ENCODE measurements around the gene ZNF850.
A peak's percentile ranks its signal among the peaks of the same experiment; 100 is the strongest.

The ZNF850 gene

DNA sequence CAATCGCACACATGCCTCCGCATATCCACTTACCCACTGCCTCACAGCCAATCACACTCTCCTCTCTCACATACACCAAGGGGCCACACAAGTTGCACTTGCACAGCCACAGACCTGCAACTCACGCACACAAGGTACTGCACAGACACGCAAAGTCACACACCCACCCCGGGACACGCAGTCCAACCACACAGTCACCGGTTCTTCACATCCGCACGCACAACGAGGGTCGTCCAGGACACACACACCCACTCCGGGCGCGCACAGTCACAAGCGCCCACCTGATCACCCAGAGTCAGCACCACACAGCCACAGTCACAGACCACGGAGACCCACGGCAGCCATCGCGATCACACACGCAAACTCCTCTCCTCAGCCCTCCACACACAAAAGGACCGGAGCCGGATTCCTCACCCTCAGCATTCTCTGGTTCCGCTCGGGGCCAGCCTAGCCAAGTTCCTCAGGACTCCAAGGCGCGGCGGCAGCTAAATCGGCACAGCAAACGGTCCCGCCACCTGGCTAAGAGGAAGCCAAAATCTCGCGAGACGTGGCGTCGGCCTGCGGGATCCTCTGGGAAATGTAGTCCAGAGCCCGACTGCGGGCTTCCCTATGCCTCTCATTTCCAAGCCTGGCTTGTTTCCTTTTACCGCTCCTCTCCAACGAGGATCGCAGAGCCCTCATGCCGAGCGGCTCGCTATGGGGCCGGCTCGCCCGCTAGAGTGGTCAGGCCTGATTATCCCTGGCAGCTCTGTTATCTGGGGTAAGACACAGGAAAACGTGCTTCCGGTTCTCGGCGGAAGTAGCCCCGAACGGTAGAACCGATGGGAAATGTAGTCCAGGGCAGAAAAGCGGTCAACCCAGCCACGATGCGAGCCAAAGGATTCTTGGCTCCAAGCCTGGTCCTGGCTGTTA, at the start of gene ZNF850 (continued):
- TF ChIP-seq ZNF114 (tag by site-specific recombination; IDR thresholded peaks at IDR 0.05) (no peak), ZFP69B (tag by site-specific recombination; IDR thresholded peaks at IDR 0.05) (peak; percentile 84), ZBTB1 (tag by site-specific recombination; IDR thresholded peaks at IDR 0.05) (no peak; the same call in 1 of the 2 replicates), SALL2 (tag by site-specific recombination; IDR thresholded peaks at IDR 0.05; ENCODE audit: borderline replicate concordance) (no peak), ZNF19 (tag by site-specific recombination; IDR thresholded peaks at IDR 0.05; ENCODE audit: low read depth) (no peak), SCRT1 (tag by site-specific recombination; IDR thresholded peaks at IDR 0.05; ENCODE audit: borderline replicate concordance) (peak; percentile 69; the same call in 1 of the 2 replicates), HOXA7 (CRISPR knock-in tag; IDR thresholded peaks at IDR 0.05; ENCODE audit: borderline replicate concordance) (no peak), SETDB1 (IDR thresholded peaks at IDR 0.05; ENCODE audit: insufficient read length, low read length) (peak; percentile 36), ZNF311 (tag by site-specific recombination; IDR thresholded peaks at IDR 0.05; ENCODE audit: borderline replicate concordance) (no peak), EGR2 (tag by site-specific recombination; IDR thresholded peaks at IDR 0.05; ENCODE audit: low read depth) (peak; percentile 89), ZNF621 (tag by site-specific recombination; IDR thresholded peaks at IDR 0.05) (no peak), WT1 (tag by site-specific recombination; IDR thresholded peaks at IDR 0.05) (peak; percentile 18; the same call in 1 of the 2 replicates), ZNF10 (tag by site-specific recombination; IDR thresholded peaks at IDR 0.05) (no peak), FEZF1 (tag by site-specific recombination; IDR thresholded peaks at IDR 0.05) (no peak), ZNF404 (tag by site-specific recombination; IDR thresholded peaks at IDR 0.05) (no peak), ZNF266 (tag by site-specific recombination; IDR thresholded peaks at IDR 0.05; ENCODE audit: low read depth) (peak; percentile 69; the same call in 1 of the 2 replicates), ZNF184 (tag by site-specific recombination; IDR thresholded peaks at IDR 0.05) (no peak), SP7 (tag by site-specific recombination; IDR thresholded peaks at IDR 0.05) (peak; percentile 80)
- TF ChIP-seq, protein P1, sequence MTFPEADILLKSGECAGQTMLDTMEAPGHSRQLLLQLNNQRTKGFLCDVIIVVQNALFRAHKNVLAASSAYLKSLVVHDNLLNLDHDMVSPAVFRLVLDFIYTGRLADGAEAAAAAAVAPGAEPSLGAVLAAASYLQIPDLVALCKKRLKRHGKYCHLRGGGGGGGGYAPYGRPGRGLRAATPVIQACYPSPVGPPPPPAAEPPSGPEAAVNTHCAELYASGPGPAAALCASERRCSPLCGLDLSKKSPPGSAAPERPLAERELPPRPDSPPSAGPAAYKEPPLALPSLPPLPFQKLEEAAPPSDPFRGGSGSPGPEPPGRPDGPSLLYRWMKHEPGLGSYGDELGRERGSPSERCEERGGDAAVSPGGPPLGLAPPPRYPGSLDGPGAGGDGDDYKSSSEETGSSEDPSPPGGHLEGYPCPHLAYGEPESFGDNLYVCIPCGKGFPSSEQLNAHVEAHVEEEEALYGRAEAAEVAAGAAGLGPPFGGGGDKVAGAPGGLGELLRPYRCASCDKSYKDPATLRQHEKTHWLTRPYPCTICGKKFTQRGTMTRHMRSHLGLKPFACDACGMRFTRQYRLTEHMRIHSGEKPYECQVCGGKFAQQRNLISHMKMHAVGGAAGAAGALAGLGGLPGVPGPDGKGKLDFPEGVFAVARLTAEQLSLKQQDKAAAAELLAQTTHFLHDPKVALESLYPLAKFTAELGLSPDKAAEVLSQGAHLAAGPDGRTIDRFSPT (tag by site-specific recombination; IDR thresholded peaks at IDR 0.05), result no peak
- TF ChIP-seq, protein P2, sequence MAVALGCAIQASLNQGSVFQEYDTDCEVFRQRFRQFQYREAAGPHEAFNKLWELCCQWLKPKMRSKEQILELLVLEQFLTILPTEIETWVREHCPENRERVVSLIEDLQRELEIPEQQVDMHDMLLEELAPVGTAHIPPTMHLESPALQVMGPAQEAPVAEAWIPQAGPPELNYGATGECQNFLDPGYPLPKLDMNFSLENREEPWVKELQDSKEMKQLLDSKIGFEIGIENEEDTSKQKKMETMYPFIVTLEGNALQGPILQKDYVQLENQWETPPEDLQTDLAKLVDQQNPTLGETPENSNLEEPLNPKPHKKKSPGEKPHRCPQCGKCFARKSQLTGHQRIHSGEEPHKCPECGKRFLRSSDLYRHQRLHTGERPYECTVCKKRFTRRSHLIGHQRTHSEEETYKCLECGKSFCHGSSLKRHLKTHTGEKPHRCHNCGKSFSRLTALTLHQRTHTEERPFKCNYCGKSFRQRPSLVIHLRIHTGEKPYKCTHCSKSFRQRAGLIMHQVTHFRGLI (tag by site-specific recombination; IDR thresholded peaks at IDR 0.05), result no peak
- TF ChIP-seq, protein P3, sequence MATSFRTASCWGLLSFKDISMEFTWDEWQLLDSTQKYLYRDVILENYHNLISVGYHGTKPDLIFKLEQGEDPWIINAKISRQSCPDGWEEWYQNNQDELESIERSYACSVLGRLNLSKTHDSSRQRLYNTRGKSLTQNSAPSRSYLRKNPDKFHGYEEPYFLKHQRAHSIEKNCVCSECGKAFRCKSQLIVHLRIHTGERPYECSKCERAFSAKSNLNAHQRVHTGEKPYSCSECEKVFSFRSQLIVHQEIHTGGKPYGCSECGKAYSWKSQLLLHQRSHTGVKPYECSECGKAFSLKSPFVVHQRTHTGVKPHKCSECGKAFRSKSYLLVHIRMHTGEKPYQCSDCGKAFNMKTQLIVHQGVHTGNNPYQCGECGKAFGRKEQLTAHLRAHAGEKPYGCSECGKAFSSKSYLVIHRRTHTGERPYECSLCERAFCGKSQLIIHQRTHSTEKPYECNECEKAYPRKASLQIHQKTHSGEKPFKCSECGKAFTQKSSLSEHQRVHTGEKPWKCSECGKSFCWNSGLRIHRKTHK (tag by site-specific recombination; IDR thresholded peaks at IDR 0.05), result no peak
- TF ChIP-seq, protein P4, sequence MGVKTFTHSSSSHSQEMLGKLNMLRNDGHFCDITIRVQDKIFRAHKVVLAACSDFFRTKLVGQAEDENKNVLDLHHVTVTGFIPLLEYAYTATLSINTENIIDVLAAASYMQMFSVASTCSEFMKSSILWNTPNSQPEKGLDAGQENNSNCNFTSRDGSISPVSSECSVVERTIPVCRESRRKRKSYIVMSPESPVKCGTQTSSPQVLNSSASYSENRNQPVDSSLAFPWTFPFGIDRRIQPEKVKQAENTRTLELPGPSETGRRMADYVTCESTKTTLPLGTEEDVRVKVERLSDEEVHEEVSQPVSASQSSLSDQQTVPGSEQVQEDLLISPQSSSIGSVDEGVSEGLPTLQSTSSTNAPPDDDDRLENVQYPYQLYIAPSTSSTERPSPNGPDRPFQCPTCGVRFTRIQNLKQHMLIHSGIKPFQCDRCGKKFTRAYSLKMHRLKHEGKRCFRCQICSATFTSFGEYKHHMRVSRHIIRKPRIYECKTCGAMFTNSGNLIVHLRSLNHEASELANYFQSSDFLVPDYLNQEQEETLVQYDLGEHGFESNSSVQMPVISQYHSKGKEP (tag by site-specific recombination; IDR thresholded peaks at IDR 0.05), result no peak
- TF ChIP-seq, protein P5, sequence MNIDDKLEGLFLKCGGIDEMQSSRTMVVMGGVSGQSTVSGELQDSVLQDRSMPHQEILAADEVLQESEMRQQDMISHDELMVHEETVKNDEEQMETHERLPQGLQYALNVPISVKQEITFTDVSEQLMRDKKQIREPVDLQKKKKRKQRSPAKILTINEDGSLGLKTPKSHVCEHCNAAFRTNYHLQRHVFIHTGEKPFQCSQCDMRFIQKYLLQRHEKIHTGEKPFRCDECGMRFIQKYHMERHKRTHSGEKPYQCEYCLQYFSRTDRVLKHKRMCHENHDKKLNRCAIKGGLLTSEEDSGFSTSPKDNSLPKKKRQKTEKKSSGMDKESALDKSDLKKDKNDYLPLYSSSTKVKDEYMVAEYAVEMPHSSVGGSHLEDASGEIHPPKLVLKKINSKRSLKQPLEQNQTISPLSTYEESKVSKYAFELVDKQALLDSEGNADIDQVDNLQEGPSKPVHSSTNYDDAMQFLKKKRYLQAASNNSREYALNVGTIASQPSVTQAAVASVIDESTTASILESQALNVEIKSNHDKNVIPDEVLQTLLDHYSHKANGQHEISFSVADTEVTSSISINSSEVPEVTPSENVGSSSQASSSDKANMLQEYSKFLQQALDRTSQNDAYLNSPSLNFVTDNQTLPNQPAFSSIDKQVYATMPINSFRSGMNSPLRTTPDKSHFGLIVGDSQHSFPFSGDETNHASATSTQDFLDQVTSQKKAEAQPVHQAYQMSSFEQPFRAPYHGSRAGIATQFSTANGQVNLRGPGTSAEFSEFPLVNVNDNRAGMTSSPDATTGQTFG (tag by site-specific recombination; IDR thresholded peaks at IDR 0.05; ENCODE audit: borderline replicate concordance), result no peak; the same call in 1 of the 2 replicates
- TF ChIP-seq, protein P6, sequence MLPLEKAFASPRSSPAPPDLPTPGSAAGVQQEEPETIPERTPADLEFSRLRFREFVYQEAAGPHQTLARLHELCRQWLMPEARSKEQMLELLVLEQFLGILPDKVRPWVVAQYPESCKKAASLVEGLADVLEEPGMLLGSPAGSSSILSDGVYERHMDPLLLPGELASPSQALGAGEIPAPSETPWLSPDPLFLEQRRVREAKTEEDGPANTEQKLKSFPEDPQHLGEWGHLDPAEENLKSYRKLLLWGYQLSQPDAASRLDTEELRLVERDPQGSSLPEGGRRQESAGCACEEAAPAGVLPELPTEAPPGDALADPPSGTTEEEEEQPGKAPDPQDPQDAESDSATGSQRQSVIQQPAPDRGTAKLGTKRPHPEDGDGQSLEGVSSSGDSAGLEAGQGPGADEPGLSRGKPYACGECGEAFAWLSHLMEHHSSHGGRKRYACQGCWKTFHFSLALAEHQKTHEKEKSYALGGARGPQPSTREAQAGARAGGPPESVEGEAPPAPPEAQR (tag by site-specific recombination; IDR thresholded peaks at IDR 0.05), result peak; percentile 25; the same call in 1 of the 2 replicates
- TF ChIP-seq, protein P7, sequence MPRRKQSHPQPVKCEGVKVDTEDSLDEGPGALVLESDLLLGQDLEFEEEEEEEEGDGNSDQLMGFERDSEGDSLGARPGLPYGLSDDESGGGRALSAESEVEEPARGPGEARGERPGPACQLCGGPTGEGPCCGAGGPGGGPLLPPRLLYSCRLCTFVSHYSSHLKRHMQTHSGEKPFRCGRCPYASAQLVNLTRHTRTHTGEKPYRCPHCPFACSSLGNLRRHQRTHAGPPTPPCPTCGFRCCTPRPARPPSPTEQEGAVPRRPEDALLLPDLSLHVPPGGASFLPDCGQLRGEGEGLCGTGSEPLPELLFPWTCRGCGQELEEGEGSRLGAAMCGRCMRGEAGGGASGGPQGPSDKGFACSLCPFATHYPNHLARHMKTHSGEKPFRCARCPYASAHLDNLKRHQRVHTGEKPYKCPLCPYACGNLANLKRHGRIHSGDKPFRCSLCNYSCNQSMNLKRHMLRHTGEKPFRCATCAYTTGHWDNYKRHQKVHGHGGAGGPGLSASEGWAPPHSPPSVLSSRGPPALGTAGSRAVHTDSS (tag by site-specific recombination; IDR thresholded peaks at IDR 0.05), result no peak

All from HEK293 (cell line).